ENCODE data around the gene SHOX. TPM values are rescaled to one million over a fixed set of nuclear protein-coding genes. Genes with fewer than 3 reads are reported as not detected.
"Not testable (repeated sequence)": the region's sequence is repeated elsewhere in the genome, so short reads cannot be mapped to it uniquely, and the experiment has no call there.

Gene SHOX
- total RNA-seq, 3 donors from 2014 or later = not detected

GRCh38 chrX:638482-639131, 8.0 kb downstream of the SHOX start:
- H3K9me3 Mint-ChIP-seq = no peaks in the 10 kb centered on the region
- DNase-seq = no peak
- no peaks in the 10 kb centered on the region for H3K36me3 Mint-ChIP-seq (ENCODE audit: insufficient read depth)
- H3K4me3 Mint-ChIP-seq = no peak overlapping the region
- ATAC-seq = no peak
- peaks cover 58% of the 10 kb centered on the region for H3K27me3 Mint-ChIP-seq (ENCODE audit: low read depth)
- H3K4me1 Mint-ChIP-seq (ENCODE audit: low read depth) = peaks cover 9% of the 10 kb centered on the region

GRCh38 chrX:639151-639550, 8.6 kb downstream of the SHOX start:
- H3K9me3 Mint-ChIP-seq = no peaks in the 10 kb centered on the region
- DNase-seq (no peak), ATAC-seq (no peak)
- peaks cover 56% of the 10 kb centered on the region for H3K27me3 Mint-ChIP-seq (ENCODE audit: low read depth)
- peaks cover 9% of the 10 kb centered on the region for H3K4me1 Mint-ChIP-seq (ENCODE audit: low read depth)
- H3K4me3 Mint-ChIP-seq = no peak overlapping the region
- H3K36me3 Mint-ChIP-seq (ENCODE audit: insufficient read depth) = no peaks in the 10 kb centered on the region

GRCh38 chrX:640641-641040, 10.1 kb downstream of the SHOX start:
- Mint-ChIP-seq H3K27me3 (ENCODE audit: low read depth) (peaks cover 54% of the 10 kb centered on the region), H3K9me3 (no peaks in the 10 kb centered on the region)

GRCh38 chrX:641671-642435, 11.3 kb downstream of the SHOX start:
- DNase-seq (no peak), ATAC-seq (no peak)
- Mint-ChIP-seq H3K36me3 (ENCODE audit: insufficient read depth) (no peaks in the 10 kb centered on the region), H3K9me3 (no peaks in the 10 kb centered on the region), H3K27me3 (ENCODE audit: low read depth) (peaks cover 51% of the 10 kb centered on the region), H3K4me3 (no peak overlapping the region), H3K4me1 (ENCODE audit: low read depth) (peaks cover 9% of the 10 kb centered on the region)

More at GRCh38 chrX:640641-641040, 10.1 kb downstream of the SHOX start:
- H3K4me3 Mint-ChIP-seq = no peak overlapping the region
- no peak for DNase-seq
- peaks cover 9% of the 10 kb centered on the region for H3K4me1 Mint-ChIP-seq (ENCODE audit: low read depth)
- no peak for ATAC-seq
- H3K36me3 Mint-ChIP-seq (ENCODE audit: insufficient read depth) = no peaks in the 10 kb centered on the region

- Mint-ChIP-seq H3K4me1 (ENCODE audit: low read depth) (peaks cover 6% of the 10 kb centered on the region), H3K36me3 (ENCODE audit: insufficient read depth) (no peaks in the 10 kb centered on the region), H3K27me3 (ENCODE audit: low read depth) (peaks cover 43% of the 10 kb centered on the region), H3K9me3 (no peaks in the 10 kb centered on the region), H3K4me3 (no peak overlapping the region)
- ATAC-seq (no peak), DNase-seq (no peak)
Observed at GRCh38 chrX:642436-643240, 12.0 kb downstream of the SHOX start.

- DNase-seq (no peak), ATAC-seq (no peak)
- Mint-ChIP-seq H3K9me3 (no peaks in the 10 kb centered on the region), H3K27me3 (ENCODE audit: low read depth) (peaks cover 37% of the 10 kb centered on the region), H3K4me1 (ENCODE audit: low read depth) (peaks cover under 1% of the 10 kb centered on the region), H3K4me3 (no peak overlapping the region), H3K36me3 (ENCODE audit: insufficient read depth) (no peaks in the 10 kb centered on the region)
Observed at GRCh38 chrX:643241-643595, 12.6 kb downstream of the SHOX start.

- no peaks in the 10 kb centered on the region for H3K36me3 Mint-ChIP-seq (ENCODE audit: insufficient read depth)
- DNase-seq (no peak), ATAC-seq (no peak)
- H3K4me3 Mint-ChIP-seq = no peak overlapping the region
- H3K4me1 Mint-ChIP-seq (ENCODE audit: low read depth) = no peaks in the 10 kb centered on the region
- H3K9me3 Mint-ChIP-seq = no peaks in the 10 kb centered on the region
- peaks cover 32% of the 10 kb centered on the region for H3K27me3 Mint-ChIP-seq (ENCODE audit: low read depth)
Observed at GRCh38 chrX:643911-644303, 13.3 kb downstream of the SHOX start.

- DNase-seq = no peak
- no peaks in the 10 kb centered on the region for H3K36me3 Mint-ChIP-seq (ENCODE audit: insufficient read depth)
- no peak for ATAC-seq
Observed at GRCh38 chrX:644304-645281, 14.0 kb downstream of the SHOX start.

GRCh38 chrX:646228-646495, 15.6 kb downstream of the SHOX start:
- Mint-ChIP-seq H3K9me3 (peaks cover 1% of the 10 kb centered on the region), H3K4me1 (ENCODE audit: low read depth) (no peaks in the 10 kb centered on the region), H3K4me3 (no peak overlapping the region), H3K36me3 (ENCODE audit: insufficient read depth) (no peaks in the 10 kb centered on the region), H3K27me3 (ENCODE audit: low read depth) (peaks cover 13% of the 10 kb centered on the region)
- ATAC-seq = no peak
- no peak for DNase-seq

More at GRCh38 chrX:644304-645281, 14.0 kb downstream of the SHOX start:
- Mint-ChIP-seq H3K9me3 (no peaks in the 10 kb centered on the region), H3K4me3 (no peak overlapping the region), H3K4me1 (ENCODE audit: low read depth) (no peaks in the 10 kb centered on the region), H3K27me3 (ENCODE audit: low read depth) (peaks cover 26% of the 10 kb centered on the region)

- Mint-ChIP-seq H3K4me3 (no peak overlapping the region), H3K4me1 (ENCODE audit: low read depth) (no peaks in the 10 kb centered on the region), H3K9me3 (peaks cover 3% of the 10 kb centered on the region), H3K36me3 (ENCODE audit: insufficient read depth) (no peaks in the 10 kb centered on the region), H3K27me3 (ENCODE audit: low read depth) (peaks cover 13% of the 10 kb centered on the region)
- DNase-seq (no peak), ATAC-seq (no peak)
Observed at GRCh38 chrX:646796-647195, 16.2 kb downstream of the SHOX start.

- ATAC-seq (no peak), DNase-seq (no peak)
- Mint-ChIP-seq H3K36me3 (ENCODE audit: insufficient read depth) (no peaks in the 10 kb centered on the region), H3K9me3 (peaks cover 3% of the 10 kb centered on the region), H3K27me3 (ENCODE audit: low read depth) (peaks cover 9% of the 10 kb centered on the region), H3K4me3 (no peak overlapping the region), H3K4me1 (ENCODE audit: low read depth) (no peaks in the 10 kb centered on the region)
Observed at GRCh38 chrX:649166-649565, 18.6 kb downstream of the SHOX start.

GRCh38 chrX:650324-650723, 19.7 kb downstream of the SHOX start:
- DNase-seq = no peak
- H3K27me3 Mint-ChIP-seq (ENCODE audit: low read depth) = peaks cover 4% of the 10 kb centered on the region
- no peak for ATAC-seq
- no peak overlapping the region for H3K4me3 Mint-ChIP-seq
- H3K36me3 Mint-ChIP-seq (ENCODE audit: insufficient read depth) = no peaks in the 10 kb centered on the region
- peaks cover 3% of the 10 kb centered on the region for H3K9me3 Mint-ChIP-seq
- H3K4me1 Mint-ChIP-seq (ENCODE audit: low read depth) = no peaks in the 10 kb centered on the region

GRCh38 chrX:650811-651210, 20.2 kb downstream of the SHOX start:
- no peaks in the 10 kb centered on the region for H3K36me3 Mint-ChIP-seq (ENCODE audit: insufficient read depth)
- H3K4me3 Mint-ChIP-seq = no peak overlapping the region
- H3K9me3 Mint-ChIP-seq = peaks cover 3% of the 10 kb centered on the region
- peaks cover 4% of the 10 kb centered on the region for H3K27me3 Mint-ChIP-seq (ENCODE audit: low read depth)
- ATAC-seq = no peak
- no peaks in the 10 kb centered on the region for H3K4me1 Mint-ChIP-seq (ENCODE audit: low read depth)
- DNase-seq = no peak

- H3K36me3 Mint-ChIP-seq (ENCODE audit: insufficient read depth); H3K27me3 Mint-ChIP-seq (ENCODE audit: low read depth); H3K9me3 Mint-ChIP-seq; H3K4me1 Mint-ChIP-seq (ENCODE audit: low read depth); H3K4me3 Mint-ChIP-seq; DNase-seq; ATAC-seq: not testable (repeated sequence)
Observed at GRCh38 chrX:651922-652321, 21.3 kb downstream of the SHOX start.
